NOMO-1 (cell line): ENCODE measurements around the gene IRF2BP1.
A peak's percentile ranks its signal among the peaks of the same experiment; 100 is the strongest.

Experiments
- DNase-seq, 2 experiments: peaks; one replicate each; lab custom pipeline; 2025; ENCODE audit not compliant: unreplicated experiment in 2 of 2; lab: John Stamatoyannopoulos, UW

IRF2BP1 gene

GRCh38 chr19:45885556-45886426 is at the start of gene IRF2BP1:
Gene IRF2BP1, minus strand, starts transcription at chr19:45886141. Its CDS starts 367 bp downstream, at chr19:45885774.
- DNase-seq, result peak; percentile 90 to 92

GRCh38 chr19:45935267-45935666 is 49.3 kb upstream of the IRF2BP1 start:
- DNase-seq, result no peak

GRCh38 chr19:45934551-45935230 is 48.8 kb upstream of the IRF2BP1 start:
- no peak for DNase-seq

- no peak for DNase-seq
Measured at GRCh38 chr19:45933759-45934158, 47.8 kb upstream of the IRF2BP1 start.

- DNase-seq, result no peak
Measured at GRCh38 chr19:45931055-45931454, 45.1 kb upstream of the IRF2BP1 start.

GRCh38 chr19:45929247-45929646 is 43.3 kb upstream of the IRF2BP1 start:
- no peak for DNase-seq

- DNase-seq, result peak; percentile 86 to 90
Measured at GRCh38 chr19:45927565-45928261, 41.8 kb upstream of the IRF2BP1 start.

- DNase-seq, result no peak
Measured at GRCh38 chr19:45924891-45925447, 39.0 kb upstream of the IRF2BP1 start.

- DNase-seq, result no peak
Measured at GRCh38 chr19:45922281-45922680, 36.3 kb upstream of the IRF2BP1 start.

GRCh38 chr19:45920458-45920857 is 34.5 kb upstream of the IRF2BP1 start:
- peak; percentile 6 to 39 for DNase-seq

GRCh38 chr19:45919678-45920077 is 33.7 kb upstream of the IRF2BP1 start:
- DNase-seq, result no peak

- no peak for DNase-seq
Measured at GRCh38 chr19:45918721-45919120, 32.8 kb upstream of the IRF2BP1 start.

GRCh38 chr19:45917421-45918091 is 31.6 kb upstream of the IRF2BP1 start:
- DNase-seq, result no peak

GRCh38 chr19:45913874-45914830 is 28.2 kb upstream of the IRF2BP1 start, which contains the start of gene NANOS2:
Gene NANOS2, minus strand, starts transcription at chr19:45914778. Its CDS starts 85 bp downstream, at chr19:45914693.
- no peak for DNase-seq

- no peak for DNase-seq
Measured at GRCh38 chr19:45911291-45911690, 25.4 kb upstream of the IRF2BP1 start.

GRCh38 chr19:45908956-45909355 is 23.0 kb upstream of the IRF2BP1 start:
- no peak for DNase-seq

GRCh38 chr19:45906221-45906620 is 20.3 kb upstream of the IRF2BP1 start:
- no peak for DNase-seq

- DNase-seq, result no peak
Measured at GRCh38 chr19:45905011-45905410, 19.1 kb upstream of the IRF2BP1 start.
